GM12865 (cell line): ENCODE measurements around the gene NSA2.

Experiments used
- DNase-seq: peaks from one replicate; pipeline ENCODE4 v3.0.0; 2010; ENCODE audit warnings: low read depth
- H3K4me3 ChIP-seq: 2 replicates; pipeline ENCODE4 v1.5.1; 2011; ENCODE audit warnings: mild to moderate bottlenecking, low read depth, low read length, control low read depth
- TF ChIP-seq, protein P1 (sequence below): IDR thresholded peaks from 2 replicates; pipeline ENCODE4 v1.5.1; 2011; ENCODE audit warnings: low read length, control low read depth, low read depth, inconsistent platforms; ENCODE audit not compliant: insufficient read depth; ENCODE audit errors: missing control alignments

Gene NSA2

DNA sequence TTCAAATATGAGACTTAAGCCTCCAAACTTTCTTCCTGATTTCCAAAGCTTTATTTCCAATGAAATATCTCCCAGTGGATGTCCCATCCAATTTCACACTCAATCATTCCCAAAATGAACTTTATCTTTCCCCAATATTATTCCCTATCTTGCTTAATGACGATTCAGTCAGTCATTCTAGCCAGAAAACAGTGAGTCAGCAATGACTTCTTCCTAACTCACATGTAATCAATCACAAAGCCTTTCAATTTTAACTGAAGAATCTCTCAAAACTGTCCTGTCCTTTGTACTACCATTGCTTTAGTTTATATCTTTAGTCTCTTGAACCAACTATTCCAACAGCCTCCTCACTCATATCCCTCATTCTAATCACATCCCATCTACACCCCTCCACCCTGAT, 34.9 kb downstream of the NSA2 start:
- H3K4me3 ChIP-seq = no peak overlapping the region
- TF ChIP-seq, protein P1, sequence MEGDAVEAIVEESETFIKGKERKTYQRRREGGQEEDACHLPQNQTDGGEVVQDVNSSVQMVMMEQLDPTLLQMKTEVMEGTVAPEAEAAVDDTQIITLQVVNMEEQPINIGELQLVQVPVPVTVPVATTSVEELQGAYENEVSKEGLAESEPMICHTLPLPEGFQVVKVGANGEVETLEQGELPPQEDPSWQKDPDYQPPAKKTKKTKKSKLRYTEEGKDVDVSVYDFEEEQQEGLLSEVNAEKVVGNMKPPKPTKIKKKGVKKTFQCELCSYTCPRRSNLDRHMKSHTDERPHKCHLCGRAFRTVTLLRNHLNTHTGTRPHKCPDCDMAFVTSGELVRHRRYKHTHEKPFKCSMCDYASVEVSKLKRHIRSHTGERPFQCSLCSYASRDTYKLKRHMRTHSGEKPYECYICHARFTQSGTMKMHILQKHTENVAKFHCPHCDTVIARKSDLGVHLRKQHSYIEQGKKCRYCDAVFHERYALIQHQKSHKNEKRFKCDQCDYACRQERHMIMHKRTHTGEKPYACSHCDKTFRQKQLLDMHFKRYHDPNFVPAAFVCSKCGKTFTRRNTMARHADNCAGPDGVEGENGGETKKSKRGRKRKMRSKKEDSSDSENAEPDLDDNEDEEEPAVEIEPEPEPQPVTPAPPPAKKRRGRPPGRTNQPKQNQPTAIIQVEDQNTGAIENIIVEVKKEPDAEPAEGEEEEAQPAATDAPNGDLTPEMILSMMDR = no peak
- DNase-seq = no peak

DNA sequence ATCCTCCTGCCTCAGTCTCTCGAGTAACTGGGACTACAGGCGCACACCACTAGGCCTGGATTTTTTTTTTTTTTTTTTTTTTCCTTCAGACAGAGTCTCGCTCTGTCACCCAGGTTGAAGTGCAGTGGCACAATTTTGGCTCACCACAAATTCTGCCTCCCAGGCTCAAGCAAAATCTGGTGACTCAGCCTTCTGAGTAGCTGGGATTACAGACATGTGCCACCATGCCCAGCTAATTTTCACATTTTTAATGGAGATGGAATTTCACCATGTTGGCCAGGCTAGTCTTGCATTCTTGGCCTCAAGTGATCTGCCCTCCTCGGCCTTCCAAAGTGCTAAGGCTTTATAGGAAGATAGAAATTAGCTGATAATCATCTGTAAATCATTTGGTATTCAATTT, 43.9 kb downstream of the NSA2 start:
- H3K4me3 ChIP-seq = no peak overlapping the region
- TF ChIP-seq, protein P1 = no peak
- no peak for DNase-seq

GRCh38 chr5:74816875-74817274, 49.8 kb downstream of the NSA2 start:
- DNase-seq = no peak
- TF ChIP-seq, protein P1 = no peak
- H3K4me3 ChIP-seq = no peak overlapping the region

GRCh38 chr5:74822288-74822687, 55.2 kb downstream of the NSA2 start:
- H3K4me3 ChIP-seq = no peak overlapping the region
- DNase-seq = no peak
- TF ChIP-seq, protein P1 = no peak

- no peak for DNase-seq
- TF ChIP-seq, protein P1 = no peak
- H3K4me3 ChIP-seq = no peak overlapping the region
These were observed 62.4 kb downstream of the NSA2 start for GRCh38 chr5:74829413-74829812.
